SU-DHL-6 (cell line): ENCODE measurements around the gene COL4A2.

Experiments
- H2AFZ ChIP-seq: fragments of 200-600 bp; sonication (generic); 2 replicates; pipeline ENCODE4 v1.6.1; 2014; ENCODE audit warnings: low read depth, mild to moderate bottlenecking, moderate library complexity, mixed read lengths, antibody characterized with exemption, low read length; ENCODE audit not compliant: severe bottlenecking
- H3F3A ChIP-seq: fragments of 200-600 bp; shearing (Covaris generic); 2 replicates; pipeline ENCODE4 v1.6.0; 2016; ENCODE audit warnings: antibody characterized with exemption, mild to moderate bottlenecking; ENCODE audit not compliant: insufficient read depth
- H3K27ac ChIP-seq: fragments of 200-600 bp; sonication (generic); 2 replicates; pipeline ENCODE4 v1.5.1; 2016; ENCODE audit warnings: low read depth, mild to moderate bottlenecking, low read length, moderate library complexity, mixed read lengths
- H3K27me3 ChIP-seq: fragments of 200-600 bp; sonication (generic), shearing (Covaris generic); 2 replicates; pipeline ENCODE4 v1.6.0; 2014; ENCODE audit warnings: mild to moderate bottlenecking, low read length
- H3K36me3 ChIP-seq: fragments of 200-600 bp; sonication (generic); 2 replicates; pipeline ENCODE4 v1.6.1; 2014; ENCODE audit warnings: mild to moderate bottlenecking, low read length, mixed read lengths
- H3K4me2 ChIP-seq: fragments of 300-600, 200-600 bp; shearing (Covaris generic), sonication (generic); 2 replicates; pipeline ENCODE4 v1.6.0; 2014; ENCODE audit warnings: low read length, low read depth, mild to moderate bottlenecking; ENCODE audit not compliant: poor library complexity, severe bottlenecking
- H3K4me3 ChIP-seq: fragments of 200-600 bp; sonication (generic); 2 replicates; pipeline ENCODE4 v1.5.1; 2014; ENCODE audit warnings: antibody characterized with exemption, low read length, mild to moderate bottlenecking, mixed read lengths; ENCODE audit not compliant: insufficient read depth, poor library complexity, severe bottlenecking
- H3K79me2 ChIP-seq: fragments of 200-600 bp; sonication (generic); 2 replicates; pipeline ENCODE4 v1.6.1; 2014; ENCODE audit warnings: mild to moderate bottlenecking, low read length, moderate library complexity; ENCODE audit not compliant: insufficient read depth
- H3K9ac ChIP-seq: fragments of 200-600 bp; sonication (generic); 2 replicates; pipeline ENCODE4 v1.7.0; 2014; ENCODE audit warnings: mild to moderate bottlenecking, low read length
- H3K9me2 ChIP-seq: fragments of 200-600 bp; sonication (generic); replicated peaks from 2 replicates; pipeline ENCODE4 v1.6.1; 2014; ENCODE audit warnings: low read length; ENCODE audit not compliant: insufficient read depth
- H3K9me3 ChIP-seq: fragments of 200-600 bp; sonication (generic); 2 replicates; pipeline ENCODE4 v1.6.1; 2014; ENCODE audit warnings: low read length, mixed read lengths; ENCODE audit not compliant: insufficient read depth
- H4K20me1 ChIP-seq: fragments of 200-600 bp; sonication (generic); 2 replicates; pipeline ENCODE4 v1.6.1; 2014; ENCODE audit warnings: low read depth, mild to moderate bottlenecking, antibody characterized with exemption, low read length, moderate library complexity, mixed read lengths
- EZH2phosphoT487 ChIP-seq: fragments of 200-600 bp; sonication (generic), shearing (Covaris generic); conservative IDR thresholded peaks from 2 replicates; pipeline ENCODE4 v1.6.1; 2018; ENCODE audit warnings: mild to moderate bottlenecking, antibody characterized with exemption, low read length, moderate library complexity, mixed read lengths
- TF ChIP-seq, protein P1 (sequence below): fragments of 200-600 bp; sonication (generic); IDR thresholded peaks from one replicate; pipeline ENCODE4 v1.5.1; 2017; ENCODE audit warnings: antibody characterized with exemption, mild to moderate bottlenecking, low read length, moderate library complexity; ENCODE audit not compliant: insufficient read depth, poor library complexity, severe bottlenecking

COL4A2 gene

DNA sequence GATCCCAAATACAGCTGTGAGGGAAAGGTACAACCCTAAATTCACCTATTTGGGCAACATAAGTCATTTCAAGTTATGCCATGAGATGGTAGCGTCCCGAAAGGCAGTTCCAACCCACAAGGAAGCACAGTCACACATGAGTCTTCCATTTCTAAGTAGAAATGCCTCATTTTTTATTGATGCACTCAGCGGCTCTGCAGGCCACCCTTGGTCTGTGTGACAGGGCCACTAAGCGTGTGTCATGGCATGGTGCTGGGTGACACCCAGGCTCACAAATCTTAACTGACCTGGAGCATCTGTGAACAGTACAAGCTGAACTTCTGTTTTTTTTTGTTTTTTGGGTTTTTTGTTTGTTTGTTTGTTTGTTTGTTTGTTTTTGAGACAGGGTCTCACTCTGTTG lies 239.3 kb downstream of the COL4A2 start:
- Histone ChIP-seq H3K36me3 (no peaks in the 10 kb centered on the region), H3K4me3 (no peak overlapping the region), H3K9me3 (no peaks in the 10 kb centered on the region)

DNA sequence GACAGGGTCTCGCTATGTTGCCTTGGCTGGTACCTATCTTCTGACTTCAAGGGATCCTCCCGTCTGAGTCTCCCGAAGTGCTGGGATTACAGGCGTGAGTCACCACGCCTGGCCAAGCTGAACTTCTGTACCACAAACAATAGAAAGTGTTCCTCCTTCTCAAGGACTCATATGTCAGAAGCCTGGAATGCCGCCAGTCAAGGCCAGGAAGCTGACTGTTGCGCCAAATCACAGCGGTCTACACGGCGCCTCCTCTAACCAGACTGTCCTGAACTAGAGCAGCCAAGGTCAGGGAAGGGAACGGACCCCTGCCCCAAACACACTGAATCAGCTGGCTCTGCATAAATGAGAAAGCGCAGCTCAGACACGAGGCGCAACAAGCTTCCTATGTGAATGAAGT lies 239.8 kb downstream of the COL4A2 start:
- H3K27ac ChIP-seq, result no peak overlapping the region
- H4K20me1 ChIP-seq, result no peaks in the 10 kb centered on the region
- no peak overlapping the region for H3K4me2 ChIP-seq
- no peaks in the 10 kb centered on the region for H3K79me2 ChIP-seq
- no peaks in the 10 kb centered on the region for H3F3A ChIP-seq
- H3K4me3 ChIP-seq, result no peak overlapping the region
- H2AFZ ChIP-seq, result no peak overlapping the region
- H3K9me2 ChIP-seq, result no peaks in the 10 kb centered on the region
- no peaks in the 10 kb centered on the region for H3K9me3 ChIP-seq
- H3K27me3 ChIP-seq, result no peaks in the 10 kb centered on the region
- H3K9ac ChIP-seq, result no peak overlapping the region
- TF ChIP-seq, protein P1, sequence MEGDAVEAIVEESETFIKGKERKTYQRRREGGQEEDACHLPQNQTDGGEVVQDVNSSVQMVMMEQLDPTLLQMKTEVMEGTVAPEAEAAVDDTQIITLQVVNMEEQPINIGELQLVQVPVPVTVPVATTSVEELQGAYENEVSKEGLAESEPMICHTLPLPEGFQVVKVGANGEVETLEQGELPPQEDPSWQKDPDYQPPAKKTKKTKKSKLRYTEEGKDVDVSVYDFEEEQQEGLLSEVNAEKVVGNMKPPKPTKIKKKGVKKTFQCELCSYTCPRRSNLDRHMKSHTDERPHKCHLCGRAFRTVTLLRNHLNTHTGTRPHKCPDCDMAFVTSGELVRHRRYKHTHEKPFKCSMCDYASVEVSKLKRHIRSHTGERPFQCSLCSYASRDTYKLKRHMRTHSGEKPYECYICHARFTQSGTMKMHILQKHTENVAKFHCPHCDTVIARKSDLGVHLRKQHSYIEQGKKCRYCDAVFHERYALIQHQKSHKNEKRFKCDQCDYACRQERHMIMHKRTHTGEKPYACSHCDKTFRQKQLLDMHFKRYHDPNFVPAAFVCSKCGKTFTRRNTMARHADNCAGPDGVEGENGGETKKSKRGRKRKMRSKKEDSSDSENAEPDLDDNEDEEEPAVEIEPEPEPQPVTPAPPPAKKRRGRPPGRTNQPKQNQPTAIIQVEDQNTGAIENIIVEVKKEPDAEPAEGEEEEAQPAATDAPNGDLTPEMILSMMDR, result no peak
- no peak for TF ChIP-seq EZH2phosphoT487
- no peaks in the 10 kb centered on the region for H3K36me3 ChIP-seq

More for the DNA sequence above, 239.3 kb downstream of the COL4A2 start:
- no peaks in the 10 kb centered on the region for H3K9me2 ChIP-seq
- no peak overlapping the region for H2AFZ ChIP-seq
- TF ChIP-seq, protein P1, result no peak
- no peak for TF ChIP-seq EZH2phosphoT487
- no peak overlapping the region for H3K4me2 ChIP-seq
- H3K79me2 ChIP-seq, result no peaks in the 10 kb centered on the region
- H3F3A ChIP-seq, result no peaks in the 10 kb centered on the region
- no peaks in the 10 kb centered on the region for H4K20me1 ChIP-seq
- no peak overlapping the region for H3K9ac ChIP-seq
- no peaks in the 10 kb centered on the region for H3K27me3 ChIP-seq
- H3K27ac ChIP-seq, result no peak overlapping the region

DNA sequence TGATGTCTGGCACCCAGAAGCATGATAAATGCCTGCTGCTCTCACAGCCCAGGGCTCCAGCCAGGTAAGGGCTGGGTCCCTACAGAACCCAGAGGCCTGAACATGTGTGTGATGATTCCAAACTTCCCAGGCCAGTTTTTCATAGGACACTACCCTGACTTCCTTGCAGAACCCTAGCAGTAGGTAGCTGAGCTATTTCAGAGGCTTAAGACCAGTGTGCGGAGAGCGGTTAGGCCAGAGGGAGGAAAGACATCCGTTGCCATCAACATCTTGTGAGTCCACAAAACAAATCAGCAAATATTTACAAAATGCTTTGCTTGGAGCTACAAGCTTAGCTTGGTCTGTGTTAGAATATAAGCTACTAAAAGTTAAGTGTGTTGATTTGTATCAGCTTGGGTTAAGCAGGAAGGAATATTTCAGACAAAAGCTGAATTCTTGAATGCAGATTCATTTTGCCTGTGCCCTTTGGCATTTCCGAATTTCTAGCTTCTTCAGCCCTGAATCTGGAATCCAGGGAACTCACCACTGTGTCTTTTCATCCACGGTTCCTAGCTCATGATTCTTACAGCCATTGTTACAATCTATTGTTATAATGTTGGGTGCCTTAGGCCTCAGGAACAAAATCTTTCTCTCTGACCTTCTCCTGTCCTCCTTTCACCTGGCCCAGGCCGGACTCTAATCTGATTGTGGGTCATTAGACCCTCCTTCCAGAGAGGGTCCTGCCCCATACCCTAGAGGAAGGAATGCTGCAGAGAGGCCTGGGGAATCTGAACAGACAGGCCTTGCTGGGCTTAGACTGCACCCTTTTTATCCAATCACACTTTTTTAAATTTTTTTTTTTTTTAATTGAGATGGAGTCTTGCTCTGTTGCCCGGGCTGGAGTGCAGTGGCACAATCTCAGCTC lies 242.1 kb downstream of the COL4A2 start:
- Histone ChIP-seq H3K79me2 (no peaks in the 10 kb centered on the region), H3K9ac (no peak overlapping the region), H3K9me2 (no peaks in the 10 kb centered on the region), H2AFZ (no peak overlapping the region), H4K20me1 (no peaks in the 10 kb centered on the region), H3K4me3 (no peak overlapping the region), H3K4me2 (no peak overlapping the region), H3K9me3 (no peaks in the 10 kb centered on the region), H3K36me3 (no peaks in the 10 kb centered on the region), H3K27ac (no peak overlapping the region), H3K27me3 (no peaks in the 10 kb centered on the region), H3F3A (no peaks in the 10 kb centered on the region)
- no peak for TF ChIP-seq EZH2phosphoT487
- TF ChIP-seq, protein P1, result no peak
